Endothelial cell of umbilical vein (primary cell): ENCODE results near the gene PID1. TPM values are rescaled to one million over a fixed set of nuclear protein-coding genes. Genes with fewer than 3 reads are reported as not detected.

Source experiments
- BruUV-seq: library from RNA; stranded (reverse); fragments of 400-500 nt; replicated peaks from 2 replicates; lab custom pipeline; 2021; lab: Mats Ljungman, UMichigan
- CTCF ChIA-PET: fragments of 300-600, 350-600 bp; sonication (Branson Sonifier 250); formaldehyde crosslinking; loops from one replicate; lab custom pipeline; 2021; ENCODE audit warnings: antibody characterized with exemption, inconsistent platforms; lab: Charles Lee
- POLR2A ChIA-PET: fragments of 300-600, 350-600 bp; sonication (Branson Sonifier 250); formaldehyde crosslinking; loops from one replicate; lab custom pipeline; 2021; ENCODE audit warnings: antibody characterized with exemption, inconsistent platforms; lab: Charles Lee
- DNase-seq: peaks from one replicate; pipeline ENCODE4 v3.0.0-alpha.2; 2011; ENCODE audit warnings: low read depth, low spot score
- FAIRE-seq: peaks from 2 replicates; lab custom pipeline; 2011; peaks lifted over from hg19 to GRCh38; lab: Jason Lieb, UNC
- H2AFZ ChIP-seq: 2 replicates; pipeline ENCODE4 v1.6.0; 2012; ENCODE audit warnings: low read depth, low read length, control low read depth, inconsistent platforms
- H3K27ac ChIP-seq: 2 replicates; pipeline ENCODE4 v1.5.1; 2011; ENCODE audit warnings: low read depth, mild to moderate bottlenecking, control low read depth, low read length, moderate library complexity; ENCODE audit not compliant: insufficient read depth
- H3K27me3 ChIP-seq, 2 experiments: 2 replicates each; pipeline versions ENCODE4 v1.6.0 to v1.6.1; 2011; ENCODE audit warnings: low read length in 2 of 2, mixed read lengths in 1 of 2; ENCODE audit not compliant: control insufficient read depth in 2 of 2, insufficient read depth in 2 of 2
- H3K36me3 ChIP-seq, 2 experiments: 2 replicates in 1 of 2; 3 replicates in 1 of 2; pipeline ENCODE4 v1.5.1; 2011; ENCODE audit warnings: low read length in 2 of 2, mild to moderate bottlenecking in 1 of 2, moderate library complexity in 1 of 2; ENCODE audit not compliant: control insufficient read depth in 2 of 2, insufficient read depth in 2 of 2; ENCODE audit errors: extremely low read depth in 1 of 2
- H3K4me1 ChIP-seq: 3 replicates; pipeline ENCODE4 v1.5.1; 2011; ENCODE audit warnings: mild to moderate bottlenecking, low read length; ENCODE audit not compliant: control insufficient read depth, insufficient read depth; ENCODE audit errors: extremely low read depth
- H3K4me2 ChIP-seq: 2 replicates; pipeline ENCODE4 v1.6.1; 2011; ENCODE audit warnings: low read length, control low read depth, mixed read lengths; ENCODE audit not compliant: insufficient read depth
- H3K4me3 ChIP-seq, 3 experiments: fragments of 200-600 bp in 1 of 3; sonication (generic), shearing (Covaris generic) in 1 of 3; replicated peaks in 1 of 3; 2 replicates each; pipeline ENCODE4 v1.5.1; 2011 to 2016; ENCODE audit warnings: control low read depth in 3 of 3, low read length in 3 of 3, mild to moderate bottlenecking in 2 of 3, inconsistent platforms in 1 of 3, low read depth in 1 of 3, moderate library complexity in 1 of 3; ENCODE audit not compliant: insufficient read depth in 1 of 3
- H3K79me2 ChIP-seq: 2 replicates; pipeline ENCODE4 v1.6.0; 2012; ENCODE audit warnings: low read length, inconsistent platforms; ENCODE audit not compliant: control insufficient read depth, insufficient read depth
- H3K9ac ChIP-seq: replicated peaks from 2 replicates; pipeline ENCODE3; 2011; ENCODE audit warnings: low read length, control low read depth; ENCODE audit not compliant: insufficient read depth; ENCODE audit errors: extremely low read depth
- H3K9me1 ChIP-seq: replicated peaks from 3 replicates; pipeline ENCODE4 v1.6.0; 2011; ENCODE audit warnings: mild to moderate bottlenecking, low read length; ENCODE audit not compliant: control insufficient read depth, insufficient read depth; ENCODE audit errors: extremely low read depth
- H3K9me3 ChIP-seq: replicated peaks from 2 replicates; pipeline ENCODE4 v1.5.1; 2012; ENCODE audit warnings: low read length, inconsistent platforms; ENCODE audit not compliant: control insufficient read depth, insufficient read depth
- H4K20me1 ChIP-seq: replicated peaks from 2 replicates; pipeline ENCODE3; 2011; ENCODE audit warnings: mild to moderate bottlenecking, low read length; ENCODE audit not compliant: control insufficient read depth, insufficient read depth; ENCODE audit errors: extremely low read depth
- EZH2 ChIP-seq: IDR thresholded peaks from 2 replicates; pipeline ENCODE4 v1.6.1; 2012; ENCODE audit warnings: borderline replicate concordance, low read depth, mild to moderate bottlenecking, moderate library complexity, low read length, inconsistent platforms; ENCODE audit not compliant: severe bottlenecking
- FOS ChIP-seq: IDR thresholded peaks from 2 replicates; pipeline ENCODE4 v1.6.1; 2011; ENCODE audit warnings: mild to moderate bottlenecking, low read length, moderate library complexity, borderline replicate concordance; ENCODE audit not compliant: insufficient read depth
- GATA2 ChIP-seq: IDR thresholded peaks from 2 replicates; pipeline ENCODE4 v1.7.0; 2011; ENCODE audit warnings: low read depth, mild to moderate bottlenecking, moderate library complexity, mixed read lengths, low read length; ENCODE audit not compliant: insufficient read length, insufficient read depth
- JUN ChIP-seq: IDR thresholded peaks from 2 replicates; pipeline ENCODE4 v1.6.1; 2011; ENCODE audit warnings: borderline replicate concordance, low read depth; ENCODE audit not compliant: insufficient read length, insufficient read depth
- MYC ChIP-seq: IDR thresholded peaks from one replicate; pipeline ENCODE4 v1.6.1; 2011; ENCODE audit warnings: mild to moderate bottlenecking, low read depth, low read length
- POLR2A ChIP-seq: IDR thresholded peaks from 2 replicates; pipeline ENCODE4 v1.6.1; 2012; ENCODE audit warnings: low read depth, mild to moderate bottlenecking, control low read depth, low read length
- POLR2AphosphoS5 ChIP-seq: IDR thresholded peaks from 2 replicates; pipeline ENCODE4 v1.6.1; 2012; ENCODE audit warnings: low read depth, mild to moderate bottlenecking, control low read depth, low read length, moderate library complexity; ENCODE audit not compliant: insufficient read depth
- dilution Hi-C: fragments of 300-500 bp; cut with MboI; formaldehyde crosslinking; loops from one replicate; pipeline ENCODE4 v1.15.0; 2019; ENCODE audit warnings: low sequenced_read_pairs; ENCODE audit not compliant: extremely low pct_ligation_motif_present
- intact Hi-C: fragments of 100-400 bp; cut with micrococcal nuclease; formaldehyde crosslinking; loops from one replicate; pipeline ENCODE4 v1.10.0; 2022
- polyA plus RNA-seq, 4 experiments: library from polyadenylated mRNA; depleted of rRNA in 3 of 4; stranded (reverse) in 3 of 4; unstranded in 1 of 4; fragments of >200 nt; gene quantifications; 2 replicates each; pipeline versions ENCODE4 v1.2.1 to v1.2.3, GENCODE V29; 2011 to 2012; ENCODE audit warnings: missing spikeins in 1 of 4
- total RNA-seq: library from RNA; stranded (reverse); gene quantifications from 2 replicates; pipeline ENCODE4 v1.2.3, GENCODE V29; 2021
- TF ChIP-seq, protein P1 (sequence below): IDR thresholded peaks from 2 replicates; pipeline ENCODE4 v1.6.1; 2011; ENCODE audit not compliant: insufficient read depth, insufficient read length
- TF ChIP-seq, protein P2 (sequence below), 2 donors: IDR thresholded peaks; 1 replicate in 1 of 2; 2 replicates in 1 of 2; pipeline ENCODE4 v1.5.1; 2011; ENCODE audit warnings: low read length in 2 of 2, mild to moderate bottlenecking in 2 of 2, moderate library complexity in 2 of 2, control low read depth in 1 of 2, inconsistent platforms in 1 of 2, low read depth in 1 of 2; ENCODE audit not compliant: insufficient read depth in 1 of 2; ENCODE audit errors: extremely low read depth in 1 of 2

PID1 gene
- total and polyA plus RNA-seq, 2 donors (not counting 3 experiments of a cell fraction or from before 2014, with no cell fraction given), result not detected

DNA sequence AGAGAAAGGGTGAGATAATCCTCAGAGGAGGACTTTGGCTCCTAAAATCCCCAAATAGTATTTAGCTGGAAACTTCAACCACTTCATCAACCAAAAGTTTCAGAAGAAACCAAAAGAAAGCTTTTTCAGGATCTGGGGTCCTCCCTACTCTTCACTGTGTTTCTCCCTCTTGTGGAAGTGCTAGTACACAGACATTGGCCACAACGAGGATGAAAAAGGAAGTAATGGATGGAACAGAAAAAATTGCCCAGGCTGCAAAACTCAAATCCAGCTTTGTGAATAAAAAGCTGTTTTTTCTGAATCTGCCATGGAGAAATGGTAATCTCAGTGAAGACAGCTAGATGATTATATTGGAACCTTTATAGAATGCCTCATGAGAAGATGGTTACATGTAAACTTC is 4.0 kb downstream of the PID1 start:
- no peaks in the 10 kb centered on the region for H3K4me1 ChIP-seq
- intact Hi-C loops (no loop called here), dilution Hi-C loops (no loop called here)
- no peaks in the 10 kb centered on the region for H3K27me3 ChIP-seq
- CTCF ChIA-PET, result no interaction called here
- H3K9ac ChIP-seq, result no peak overlapping the region
- POLR2A ChIA-PET, result no interaction called here
- DNase-seq (no peak), FAIRE-seq (no peak)
- no peak for TF ChIP-seq POLR2AphosphoS5
- H3K9me1 ChIP-seq, result no peaks in the 10 kb centered on the region
- BruUV-seq, result no TSS peak
- no peak overlapping the region for H3K4me2 ChIP-seq
- H3K36me3 ChIP-seq, result no peaks in the 10 kb centered on the region
- no peak overlapping the region for H2AFZ ChIP-seq
- peaks cover 3% of the 10 kb centered on the region for H3K9me3 ChIP-seq
- H4K20me1 ChIP-seq, result no peaks in the 10 kb centered on the region
- H3K79me2 ChIP-seq, result no peaks in the 10 kb centered on the region
- H3K27ac ChIP-seq, result no peak overlapping the region
- no peak overlapping the region for H3K4me3 ChIP-seq

DNA sequence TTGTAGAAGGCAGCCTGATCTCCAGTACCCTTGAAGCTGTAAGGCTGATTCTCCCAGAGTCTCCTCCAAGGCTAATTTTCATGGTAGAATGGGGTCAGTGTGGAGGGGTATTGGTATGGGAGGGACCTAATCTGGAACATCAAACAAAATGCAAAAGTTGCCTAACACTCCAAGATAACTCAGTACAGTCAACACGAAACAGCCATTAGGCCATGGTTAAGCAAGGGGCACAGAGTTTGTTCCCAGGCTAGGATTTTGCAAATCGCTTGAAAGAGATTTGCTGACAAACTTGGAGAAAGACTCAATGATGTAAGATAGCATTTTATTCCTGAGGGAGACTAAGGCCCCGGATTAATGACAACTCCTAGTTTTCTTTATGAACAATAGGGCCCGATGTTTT is 5.4 kb downstream of the PID1 start:
- H3K9ac ChIP-seq, result no peak overlapping the region
- TF ChIP-seq EZH2 (no peak), POLR2AphosphoS5 (no peak), JUN (no peak), POLR2A (no peak), GATA2 (no peak), FOS (no peak), MYC (no peak)
- TF ChIP-seq, protein P1, sequence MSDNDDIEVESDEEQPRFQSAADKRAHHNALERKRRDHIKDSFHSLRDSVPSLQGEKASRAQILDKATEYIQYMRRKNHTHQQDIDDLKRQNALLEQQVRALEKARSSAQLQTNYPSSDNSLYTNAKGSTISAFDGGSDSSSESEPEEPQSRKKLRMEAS, result no peak
- TF ChIP-seq, protein P2, sequence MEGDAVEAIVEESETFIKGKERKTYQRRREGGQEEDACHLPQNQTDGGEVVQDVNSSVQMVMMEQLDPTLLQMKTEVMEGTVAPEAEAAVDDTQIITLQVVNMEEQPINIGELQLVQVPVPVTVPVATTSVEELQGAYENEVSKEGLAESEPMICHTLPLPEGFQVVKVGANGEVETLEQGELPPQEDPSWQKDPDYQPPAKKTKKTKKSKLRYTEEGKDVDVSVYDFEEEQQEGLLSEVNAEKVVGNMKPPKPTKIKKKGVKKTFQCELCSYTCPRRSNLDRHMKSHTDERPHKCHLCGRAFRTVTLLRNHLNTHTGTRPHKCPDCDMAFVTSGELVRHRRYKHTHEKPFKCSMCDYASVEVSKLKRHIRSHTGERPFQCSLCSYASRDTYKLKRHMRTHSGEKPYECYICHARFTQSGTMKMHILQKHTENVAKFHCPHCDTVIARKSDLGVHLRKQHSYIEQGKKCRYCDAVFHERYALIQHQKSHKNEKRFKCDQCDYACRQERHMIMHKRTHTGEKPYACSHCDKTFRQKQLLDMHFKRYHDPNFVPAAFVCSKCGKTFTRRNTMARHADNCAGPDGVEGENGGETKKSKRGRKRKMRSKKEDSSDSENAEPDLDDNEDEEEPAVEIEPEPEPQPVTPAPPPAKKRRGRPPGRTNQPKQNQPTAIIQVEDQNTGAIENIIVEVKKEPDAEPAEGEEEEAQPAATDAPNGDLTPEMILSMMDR (IDR thresholded peaks at IDR 0.05; ENCODE audit: extremely low read depth in 1 of 2, insufficient read depth in 1 of 2, low read depth in 1 of 2, low read length in 2 of 2), result no peak
- H3K27me3 ChIP-seq, result no peaks in the 10 kb centered on the region
- FAIRE-seq (no peak), DNase-seq (no peak)
- no peak overlapping the region for H3K4me2 ChIP-seq
- dilution Hi-C loops, result no loop called here
- no peaks in the 10 kb centered on the region for H3K9me1 ChIP-seq
- CTCF ChIA-PET, result no interaction called here
- POLR2A ChIA-PET, result no interaction called here
- H3K9me3 ChIP-seq, result peaks cover 7% of the 10 kb centered on the region
- no peak overlapping the region for H3K4me3 ChIP-seq
- no peak overlapping the region for H2AFZ ChIP-seq
- H3K27ac ChIP-seq, result no peak overlapping the region
- H3K4me1 ChIP-seq, result no peaks in the 10 kb centered on the region
- no TSS peak for BruUV-seq
- H3K79me2 ChIP-seq, result no peaks in the 10 kb centered on the region
- no peaks in the 10 kb centered on the region for H4K20me1 ChIP-seq
- intact Hi-C loops, result no loop called here
- H3K36me3 ChIP-seq, result no peaks in the 10 kb centered on the region
